Measurements from ENCODE around the gene IGSF9.

Gene IGSF9

GRCh38 chr1:159944623-159945455 lies 574 bp downstream of the IGSF9 start:
- no peak for DNase-seq

GRCh38 chr1:159943908-159944622 lies 1.3 kb downstream of the IGSF9 start:
- no peak for DNase-seq

GRCh38 chr1:159943278-159943640 lies 2.2 kb downstream of the IGSF9 start:
- DNase-seq = no peak

GRCh38 chr1:159942632-159943277 lies 2.7 kb downstream of the IGSF9 start:
- no peak for DNase-seq

GRCh38 chr1:159941591-159942560 lies 3.5 kb downstream of the IGSF9 start:
- DNase-seq = no peak

- DNase-seq = no peak
These were observed 4.3 kb downstream of the IGSF9 start for GRCh38 chr1:159941141-159941540.

- no peak for DNase-seq
These were observed 5.3 kb downstream of the IGSF9 start for GRCh38 chr1:159940006-159940620.

GRCh38 chr1:159939678-159940002 lies 5.8 kb downstream of the IGSF9 start:
- DNase-seq = no peak

GRCh38 chr1:159938905-159939677 lies 6.3 kb downstream of the IGSF9 start:
- no peak for DNase-seq

- DNase-seq = no peak
These were observed 7.1 kb downstream of the IGSF9 start for GRCh38 chr1:159938211-159938852.

- DNase-seq = peak; percentile 70
These were observed 8.2 kb downstream of the IGSF9 start for GRCh38 chr1:159937054-159937750.

GRCh38 chr1:159936273-159936904 lies 9.0 kb downstream of the IGSF9 start:
- DNase-seq = peak; percentile 76

- peak; percentile 72 for DNase-seq
These were observed 9.6 kb downstream of the IGSF9 start for GRCh38 chr1:159935719-159936272.

GRCh38 chr1:159935305-159935704 lies 10.1 kb downstream of the IGSF9 start:
- DNase-seq = no peak

- no peak for DNase-seq
These were observed 11.0 kb downstream of the IGSF9 start for GRCh38 chr1:159934136-159935039.

GRCh38 chr1:159933347-159933746 lies 12.1 kb downstream of the IGSF9 start:
- no peak for DNase-seq

GRCh38 chr1:159932296-159933285 lies 12.8 kb downstream of the IGSF9 start:
- DNase-seq = no peak

All from suppressor macrophage treated with lipopolysaccharide for 4 hours (primary cell).